Medulla oblongata (tissue), 1 donor: Measurements from ENCODE around the gene MEGF6.
"Not testable (repeated sequence)": the region's sequence is repeated elsewhere in the genome, so short reads cannot be mapped to it uniquely, and the experiment has no call there.

Source experiments
- DNase-seq: peaks from one replicate; pipeline ENCODE4 v3.0.0-alpha.2; 2015; ENCODE audit errors: extremely low spot score

MEGF6 gene

GRCh38 chr1:3627515-3628253, 16.4 kb upstream of the MEGF6 start:
- DNase-seq = no peak

GRCh38 chr1:3626025-3626424, 14.7 kb upstream of the MEGF6 start:
- peak; percentile 16 for DNase-seq

- DNase-seq = peak; percentile 30
These were observed 14.0 kb upstream of the MEGF6 start for GRCh38 chr1:3625151-3625907.

GRCh38 chr1:3624200-3625136, 13.2 kb upstream of the MEGF6 start, which contains the start of gene TPRG1L:
Gene TPRG1L, plus strand, starts transcription at chr1:3625015. Its CDS starts 58 bp downstream, at chr1:3625073.
- peak; percentile 98 for DNase-seq

GRCh38 chr1:3623441-3624199, 12.3 kb upstream of the MEGF6 start:
- no peak for DNase-seq

- DNase-seq = not testable (repeated sequence)
These were observed 10.8 kb upstream of the MEGF6 start for GRCh38 chr1:3622102-3622501.

- DNase-seq = peak; percentile 43
These were observed 9.9 kb upstream of the MEGF6 start for GRCh38 chr1:3621151-3621671.

- DNase-seq = no peak
These were observed 9.4 kb upstream of the MEGF6 start for GRCh38 chr1:3620708-3621107.

GRCh38 chr1:3618881-3619671, 7.8 kb upstream of the MEGF6 start:
- DNase-seq = peak; percentile 91

GRCh38 chr1:3618531-3618880, 7.2 kb upstream of the MEGF6 start:
- DNase-seq = no peak

GRCh38 chr1:3617806-3618345, 6.6 kb upstream of the MEGF6 start:
- no peak for DNase-seq

- no peak for DNase-seq
These were observed 5.6 kb upstream of the MEGF6 start for GRCh38 chr1:3616861-3617260.

GRCh38 chr1:3614755-3615742, 3.7 kb upstream of the MEGF6 start:
- DNase-seq = no peak

GRCh38 chr1:3612123-3612522, 815 bp upstream of the MEGF6 start:
- no peak for DNase-seq

- DNase-seq = no peak
These were observed 660 bp downstream of the MEGF6 start for GRCh38 chr1:3610527-3611169.

- DNase-seq = no peak
These were observed 1.4 kb downstream of the MEGF6 start for GRCh38 chr1:3609769-3610526.

GRCh38 chr1:3609016-3609768, 2.1 kb downstream of the MEGF6 start:
- DNase-seq = no peak
